K562 (cell line): ENCODE results near the gene RNH1. TPM values are rescaled to one million over a fixed set of nuclear protein-coding genes. Genes with fewer than 3 reads are reported as not detected.

Experiments used
- BHLHE40 ChIP-seq: IDR thresholded peaks from 2 replicates; pipeline ENCODE4 v1.6.1; 2011; ENCODE audit warnings: low read length, improper control_type of control experiment
- L3MBTL2 ChIP-seq: fragments of 450-650 bp; IDR thresholded peaks from 2 replicates; pipeline ENCODE4 v1.6.1; 2016; ENCODE audit warnings: mild to moderate bottlenecking, moderate library complexity
- MCM5 ChIP-seq: fragments of 450-650 bp; IDR thresholded peaks from 2 replicates; pipeline ENCODE4 v1.6.1; 2016; ENCODE audit warnings: low read depth
- NR4A1 ChIP-seq, 2 experiments: fragments of 250-450 bp in 1 of 2; fragments of 450-650 bp in 1 of 2; sonication (Bioruptor Pico) in 1 of 2; IDR thresholded peaks; 2 replicates each; pipeline versions ENCODE4 v1.4.0 to v1.6.1; 2016 to 2020; ENCODE audit warnings: mild to moderate bottlenecking in 2 of 2, missing compliant biosample characterization in 1 of 2, missing genetic modification characterization in 1 of 2, moderate library complexity in 1 of 2
- SIX5 ChIP-seq, 2 experiments: IDR thresholded peaks; 2 replicates each; pipeline ENCODE4 v1.6.1; 2011; ENCODE audit warnings: low read length in 2 of 2, borderline replicate concordance in 1 of 2, low read depth in 1 of 2, mild to moderate bottlenecking in 1 of 2, moderate library complexity in 1 of 2; ENCODE audit not compliant: insufficient read depth in 1 of 2
- ZBTB7A ChIP-seq: IDR thresholded peaks from 2 replicates; pipeline ENCODE4 v1.6.1; 2011; ENCODE audit warnings: low read depth, mild to moderate bottlenecking, low read length, moderate library complexity, borderline replicate concordance; ENCODE audit not compliant: control insufficient read depth
- ZNF12 ChIP-seq: sonication (generic); formaldehyde crosslinking; IDR thresholded peaks from 2 replicates; pipeline ENCODE4 v1.4.0; 2020; ENCODE audit warnings: mild to moderate bottlenecking, missing genetic modification reagents
- ZNF780A ChIP-seq: fragments of 250-450 bp; sonication (Bioruptor Pico); IDR thresholded peaks from 2 replicates; pipeline ENCODE4 v1.5.0; 2021; ENCODE audit warnings: mild to moderate bottlenecking
- ZNF79 ChIP-seq: fragments of 250-450 bp; sonication (Bioruptor Pico); IDR thresholded peaks from 2 replicates; pipeline ENCODE4 v1.4.0; 2020; ENCODE audit warnings: low read depth, mild to moderate bottlenecking, moderate library complexity
- polyA plus RNA-seq, 8 experiments: library from polyadenylated mRNA; depleted of rRNA in 4 of 8; stranded (reverse) in 5 of 8; unstranded in 3 of 8; fragments of >200 nt; fragmentation: Nextera tagmentation in 2 of 8; fragmentation: Illumina TruSeq in 1 of 8; extraction: Ambion mirVana in 2 of 8; extraction: Trizol in 1 of 8; gene quantifications; 2 replicates each; pipeline versions ENCODE4 v1.2.1 to v1.2.3, GENCODE V29; 2011 to 2014; ENCODE audit warnings: inconsistent platforms in 1 of 8, missing spikeins in 1 of 8
- total RNA-seq, 7 experiments: library from RNA; depleted of rRNA in 6 of 7; stranded (reverse); fragments of >200 nt in 6 of 7; fragmentation: Illumina TruSeq in 2 of 7; extraction: Trizol in 2 of 7; gene quantifications; 2 replicates each; pipeline versions ENCODE4 v1.2.1 to v1.2.3, GENCODE V29; 2011 to 2021; ENCODE audit warnings: low replicate concordance in 1 of 7
- TF ChIP-seq, protein P1 (sequence below): fragments of 200-800 bp; sonication (Bioruptor generic); IDR thresholded peaks from 2 replicates; pipeline ENCODE4 v1.6.1; 2017; ENCODE audit warnings: missing genetic modification characterization, missing compliant biosample characterization
- TF ChIP-seq, protein P2 (sequence below): sonication (generic); formaldehyde crosslinking; IDR thresholded peaks from 2 replicates; pipeline ENCODE4 v1.9.0; 2022; ENCODE audit warnings: mild to moderate bottlenecking, missing genetic modification reagents
- TF ChIP-seq, protein P3 (sequence below): IDR thresholded peaks from 2 replicates; pipeline ENCODE4 v1.6.1; 2012; ENCODE audit warnings: low read depth, low read length, improper control_type of control experiment, borderline replicate concordance
- TF ChIP-seq, protein P4 (sequence below): sonication (generic); formaldehyde crosslinking; IDR thresholded peaks from 2 replicates; pipeline ENCODE4 v1.8.0; 2022; ENCODE audit warnings: mild to moderate bottlenecking, missing genetic modification reagents

Gene RNH1
- total and polyA plus RNA-seq, 9 of the 15 experiments (the other 6 are each of a cell fraction or from before 2014, with no cell fraction given): 2.5 to 160 (median 44.3) TPM

DNA sequence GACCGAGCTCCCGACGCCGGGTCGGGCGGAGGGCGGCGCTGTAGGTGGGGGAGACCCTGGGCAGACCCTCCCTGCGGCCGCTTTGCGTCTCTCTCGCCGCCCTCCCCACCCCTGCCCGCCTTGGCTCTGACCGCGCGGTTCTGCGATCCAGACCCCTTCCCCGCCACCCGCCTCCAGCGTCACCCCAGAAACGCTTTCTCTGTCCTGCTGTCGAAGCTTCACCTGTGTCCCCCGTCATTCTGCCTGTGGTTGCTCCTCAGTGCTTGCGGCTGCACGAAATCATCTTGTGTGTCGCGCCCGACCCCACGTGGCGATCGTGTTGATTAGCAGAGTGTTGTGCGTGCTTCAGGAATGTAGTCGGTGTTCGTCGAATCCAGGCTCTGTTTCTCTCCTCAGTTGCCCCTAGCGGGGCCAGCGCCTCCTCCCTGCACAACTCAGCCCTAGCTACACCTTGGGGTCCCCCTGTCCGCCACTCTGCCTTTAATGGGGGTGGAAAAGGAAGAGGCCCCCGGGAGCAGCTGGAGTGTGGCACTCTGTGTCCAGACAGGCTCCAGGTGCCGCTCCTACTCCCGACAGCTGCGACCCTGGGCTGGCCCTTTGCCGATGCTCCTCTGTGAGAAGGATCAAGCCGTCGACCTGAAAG lies 56.1 kb downstream of the RNH1 start (continued):
- TF ChIP-seq, protein P1, sequence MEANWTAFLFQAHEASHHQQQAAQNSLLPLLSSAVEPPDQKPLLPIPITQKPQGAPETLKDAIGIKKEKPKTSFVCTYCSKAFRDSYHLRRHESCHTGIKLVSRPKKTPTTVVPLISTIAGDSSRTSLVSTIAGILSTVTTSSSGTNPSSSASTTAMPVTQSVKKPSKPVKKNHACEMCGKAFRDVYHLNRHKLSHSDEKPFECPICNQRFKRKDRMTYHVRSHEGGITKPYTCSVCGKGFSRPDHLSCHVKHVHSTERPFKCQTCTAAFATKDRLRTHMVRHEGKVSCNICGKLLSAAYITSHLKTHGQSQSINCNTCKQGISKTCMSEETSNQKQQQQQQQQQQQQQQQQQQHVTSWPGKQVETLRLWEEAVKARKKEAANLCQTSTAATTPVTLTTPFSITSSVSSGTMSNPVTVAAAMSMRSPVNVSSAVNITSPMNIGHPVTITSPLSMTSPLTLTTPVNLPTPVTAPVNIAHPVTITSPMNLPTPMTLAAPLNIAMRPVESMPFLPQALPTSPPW (CRISPR knock-in tag): no peak
- no peak for TF ChIP-seq NR4A1 (CRISPR knock-in tag; IDR thresholded peaks at IDR 0.05)
- TF ChIP-seq NR4A1 (tag; IDR thresholded peaks at IDR 0.05): no peak
- TF ChIP-seq ZBTB7A: peak; percentile 85
- no peak for TF ChIP-seq MCM5
- TF ChIP-seq, protein P2, sequence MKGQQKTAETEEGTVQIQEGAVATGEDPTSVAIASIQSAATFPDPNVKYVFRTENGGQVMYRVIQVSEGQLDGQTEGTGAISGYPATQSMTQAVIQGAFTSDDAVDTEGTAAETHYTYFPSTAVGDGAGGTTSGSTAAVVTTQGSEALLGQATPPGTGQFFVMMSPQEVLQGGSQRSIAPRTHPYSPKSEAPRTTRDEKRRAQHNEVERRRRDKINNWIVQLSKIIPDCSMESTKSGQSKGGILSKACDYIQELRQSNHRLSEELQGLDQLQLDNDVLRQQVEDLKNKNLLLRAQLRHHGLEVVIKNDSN (CRISPR knock-in tag): peak; percentile 81
- no peak for TF ChIP-seq ZNF79
- peak; percentile 96 for TF ChIP-seq L3MBTL2
- TF ChIP-seq SIX5 (IDR thresholded peaks at IDR 0.05; ENCODE audit: borderline replicate concordance in 1 of 2, insufficient read depth in 1 of 2, low read depth in 1 of 2, low read length in 2 of 2): no peak
- no peak for TF ChIP-seq ZNF12 (CRISPR knock-in tag)
- TF ChIP-seq, protein P3, sequence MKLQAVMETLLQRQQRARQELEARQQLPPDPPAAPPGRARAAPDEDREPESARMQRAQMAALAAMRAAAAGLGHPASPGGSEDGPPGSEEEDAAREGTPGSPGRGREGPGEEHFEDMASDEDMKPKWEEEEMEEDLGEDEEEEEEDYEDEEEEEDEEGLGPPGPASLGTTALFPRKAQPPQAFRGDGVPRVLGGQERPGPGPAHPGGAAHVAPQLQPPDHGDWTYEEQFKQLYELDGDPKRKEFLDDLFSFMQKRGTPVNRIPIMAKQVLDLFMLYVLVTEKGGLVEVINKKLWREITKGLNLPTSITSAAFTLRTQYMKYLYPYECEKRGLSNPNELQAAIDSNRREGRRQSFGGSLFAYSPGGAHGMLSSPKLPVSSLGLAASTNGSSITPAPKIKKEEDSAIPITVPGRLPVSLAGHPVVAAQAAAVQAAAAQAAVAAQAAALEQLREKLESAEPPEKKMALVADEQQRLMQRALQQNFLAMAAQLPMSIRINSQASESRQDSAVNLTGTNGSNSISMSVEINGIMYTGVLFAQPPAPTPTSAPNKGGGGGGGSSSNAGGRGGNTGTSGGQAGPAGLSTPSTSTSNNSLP: no peak
- TF ChIP-seq BHLHE40: peak; percentile 38
- TF ChIP-seq, protein P4, sequence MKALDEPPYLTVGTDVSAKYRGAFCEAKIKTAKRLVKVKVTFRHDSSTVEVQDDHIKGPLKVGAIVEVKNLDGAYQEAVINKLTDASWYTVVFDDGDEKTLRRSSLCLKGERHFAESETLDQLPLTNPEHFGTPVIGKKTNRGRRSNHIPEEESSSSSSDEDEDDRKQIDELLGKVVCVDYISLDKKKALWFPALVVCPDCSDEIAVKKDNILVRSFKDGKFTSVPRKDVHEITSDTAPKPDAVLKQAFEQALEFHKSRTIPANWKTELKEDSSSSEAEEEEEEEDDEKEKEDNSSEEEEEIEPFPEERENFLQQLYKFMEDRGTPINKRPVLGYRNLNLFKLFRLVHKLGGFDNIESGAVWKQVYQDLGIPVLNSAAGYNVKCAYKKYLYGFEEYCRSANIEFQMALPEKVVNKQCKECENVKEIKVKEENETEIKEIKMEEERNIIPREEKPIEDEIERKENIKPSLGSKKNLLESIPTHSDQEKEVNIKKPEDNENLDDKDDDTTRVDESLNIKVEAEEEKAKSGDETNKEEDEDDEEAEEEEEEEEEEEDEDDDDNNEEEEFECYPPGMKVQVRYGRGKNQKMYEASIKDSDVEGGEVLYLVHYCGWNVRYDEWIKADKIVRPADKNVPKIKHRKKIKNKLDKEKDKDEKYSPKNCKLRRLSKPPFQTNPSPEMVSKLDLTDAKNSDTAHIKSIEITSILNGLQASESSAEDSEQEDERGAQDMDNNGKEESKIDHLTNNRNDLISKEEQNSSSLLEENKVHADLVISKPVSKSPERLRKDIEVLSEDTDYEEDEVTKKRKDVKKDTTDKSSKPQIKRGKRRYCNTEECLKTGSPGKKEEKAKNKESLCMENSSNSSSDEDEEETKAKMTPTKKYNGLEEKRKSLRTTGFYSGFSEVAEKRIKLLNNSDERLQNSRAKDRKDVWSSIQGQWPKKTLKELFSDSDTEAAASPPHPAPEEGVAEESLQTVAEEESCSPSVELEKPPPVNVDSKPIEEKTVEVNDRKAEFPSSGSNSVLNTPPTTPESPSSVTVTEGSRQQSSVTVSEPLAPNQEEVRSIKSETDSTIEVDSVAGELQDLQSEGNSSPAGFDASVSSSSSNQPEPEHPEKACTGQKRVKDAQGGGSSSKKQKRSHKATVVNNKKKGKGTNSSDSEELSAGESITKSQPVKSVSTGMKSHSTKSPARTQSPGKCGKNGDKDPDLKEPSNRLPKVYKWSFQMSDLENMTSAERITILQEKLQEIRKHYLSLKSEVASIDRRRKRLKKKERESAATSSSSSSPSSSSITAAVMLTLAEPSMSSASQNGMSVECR (CRISPR knock-in tag): peak; percentile 65
- TF ChIP-seq ZNF780A (CRISPR knock-in tag): no peak
